ENCODE data around the gene RLBP1.
A peak's percentile ranks its signal among the peaks of the same experiment; 100 is the strongest.

Gene RLBP1

DNA sequence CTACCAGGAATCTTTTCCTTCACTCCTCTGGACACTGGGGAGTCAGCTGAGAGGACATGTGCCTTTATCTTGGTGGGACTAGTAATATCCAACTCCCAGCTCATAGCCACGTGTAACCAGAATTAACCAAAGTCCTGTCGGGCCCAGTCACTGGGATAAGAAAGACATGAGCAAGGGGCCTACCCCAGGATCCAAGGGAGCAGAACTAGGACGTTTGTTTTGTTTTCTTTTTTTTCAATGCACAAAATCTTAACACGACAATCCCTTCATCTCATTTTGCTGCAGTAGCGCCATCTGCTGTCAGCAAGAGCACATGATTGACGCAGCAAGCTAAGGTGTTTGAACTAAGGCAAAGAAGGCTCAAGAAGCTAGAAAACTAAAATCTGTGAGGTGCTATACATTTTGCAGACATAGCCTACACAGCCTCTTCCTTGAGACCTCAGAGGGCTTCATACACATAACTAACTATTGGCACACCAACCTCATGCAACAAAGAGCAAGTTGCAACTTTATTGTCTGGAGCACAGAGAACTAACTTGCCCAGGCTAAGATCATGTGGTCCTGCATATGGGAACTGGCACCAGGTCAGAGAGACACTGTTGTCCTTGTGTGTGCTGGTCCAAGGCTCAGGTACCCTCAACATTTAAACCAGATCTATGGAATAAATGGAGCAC, 43.6 kb downstream of the RLBP1 start:
- DNase-seq: peak; percentile 24

DNA sequence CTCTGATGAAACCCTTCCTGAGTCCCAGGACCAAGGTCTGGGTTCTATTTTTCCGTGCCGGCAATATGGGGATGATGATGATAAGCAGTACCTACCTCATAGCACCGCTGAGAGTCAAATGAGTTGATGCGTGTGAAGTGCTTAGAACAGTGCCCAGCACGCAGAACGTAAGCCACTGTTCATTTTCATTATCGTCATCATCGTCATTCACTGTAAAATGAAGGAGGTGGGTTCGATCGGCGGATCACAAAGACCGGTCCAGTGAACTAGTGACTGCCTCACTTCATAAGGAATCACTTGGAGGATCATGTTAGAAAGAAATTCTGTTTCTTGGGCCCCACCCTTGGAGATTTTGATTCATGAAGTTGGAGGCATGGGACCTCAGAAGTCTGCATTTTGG, 44.3 kb downstream of the RLBP1 start:
- DNase-seq: no peak

DNA sequence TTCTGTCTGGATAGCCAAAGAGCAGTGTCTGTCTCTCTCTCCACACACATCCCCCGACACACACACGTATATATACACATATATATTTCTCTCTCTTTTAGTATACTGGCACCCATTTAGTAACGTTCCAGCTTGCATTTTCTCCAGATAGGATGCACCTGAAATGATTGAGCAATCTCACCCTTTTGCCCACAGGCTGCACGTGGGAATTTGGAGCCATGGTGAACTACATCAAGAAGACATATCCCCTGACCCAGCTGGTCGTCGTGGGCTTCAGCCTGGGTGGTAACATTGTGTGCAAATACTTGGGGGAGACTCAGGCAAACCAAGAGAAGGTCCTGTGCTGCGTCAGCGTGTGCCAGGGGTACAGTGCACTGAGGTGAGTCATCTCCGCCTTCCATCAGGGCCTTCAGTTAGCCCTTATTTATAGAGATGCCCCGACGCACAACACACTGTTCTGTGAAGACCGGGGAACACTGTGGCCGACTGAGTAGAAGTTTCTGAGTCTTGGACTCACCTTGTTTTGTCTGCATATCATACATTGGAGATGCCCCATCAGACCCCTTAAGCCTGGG, 45.7 kb downstream of the RLBP1 start:
- DNase-seq: no peak

DNA sequence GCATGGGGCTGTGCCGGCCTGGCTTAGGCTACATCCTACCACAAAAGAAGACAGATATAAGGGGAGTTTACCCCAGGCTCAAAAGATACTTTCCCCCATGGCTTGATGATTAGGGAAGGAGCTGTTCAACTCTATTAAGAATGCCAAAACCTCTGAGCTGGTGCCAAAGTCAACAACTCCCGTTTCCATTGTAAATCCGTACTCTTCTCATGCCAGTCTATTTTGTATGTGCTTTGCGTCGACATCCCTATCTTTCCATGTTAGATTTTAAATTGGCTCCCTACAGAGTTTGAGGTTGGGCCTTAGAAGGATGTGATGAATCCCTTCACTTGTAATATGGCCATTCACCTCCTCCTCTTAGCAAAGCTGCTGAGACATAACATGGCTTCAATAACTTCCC, 46.9 kb downstream of the RLBP1 start:
- no peak for DNase-seq

DNA sequence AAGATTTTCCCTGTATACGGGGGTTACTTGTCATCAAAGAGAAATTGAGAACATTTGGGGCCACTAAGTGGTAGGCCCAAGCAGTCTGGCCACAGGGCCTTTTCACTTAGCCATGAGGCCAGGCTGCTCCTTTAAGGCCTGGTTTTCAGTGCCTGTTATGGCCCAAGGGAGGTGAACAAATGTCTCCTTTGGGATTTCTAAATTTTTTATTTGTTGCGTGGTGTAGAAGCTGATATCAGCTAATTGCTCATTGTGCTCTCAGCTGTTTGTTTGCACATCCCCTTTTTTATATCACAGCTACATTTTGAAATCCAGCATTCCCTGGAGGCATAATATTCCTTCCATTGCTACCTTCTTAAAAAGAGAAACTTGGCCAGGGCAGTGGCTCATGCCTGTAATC, 48.5 kb downstream of the RLBP1 start:
- no peak for DNase-seq

DNA sequence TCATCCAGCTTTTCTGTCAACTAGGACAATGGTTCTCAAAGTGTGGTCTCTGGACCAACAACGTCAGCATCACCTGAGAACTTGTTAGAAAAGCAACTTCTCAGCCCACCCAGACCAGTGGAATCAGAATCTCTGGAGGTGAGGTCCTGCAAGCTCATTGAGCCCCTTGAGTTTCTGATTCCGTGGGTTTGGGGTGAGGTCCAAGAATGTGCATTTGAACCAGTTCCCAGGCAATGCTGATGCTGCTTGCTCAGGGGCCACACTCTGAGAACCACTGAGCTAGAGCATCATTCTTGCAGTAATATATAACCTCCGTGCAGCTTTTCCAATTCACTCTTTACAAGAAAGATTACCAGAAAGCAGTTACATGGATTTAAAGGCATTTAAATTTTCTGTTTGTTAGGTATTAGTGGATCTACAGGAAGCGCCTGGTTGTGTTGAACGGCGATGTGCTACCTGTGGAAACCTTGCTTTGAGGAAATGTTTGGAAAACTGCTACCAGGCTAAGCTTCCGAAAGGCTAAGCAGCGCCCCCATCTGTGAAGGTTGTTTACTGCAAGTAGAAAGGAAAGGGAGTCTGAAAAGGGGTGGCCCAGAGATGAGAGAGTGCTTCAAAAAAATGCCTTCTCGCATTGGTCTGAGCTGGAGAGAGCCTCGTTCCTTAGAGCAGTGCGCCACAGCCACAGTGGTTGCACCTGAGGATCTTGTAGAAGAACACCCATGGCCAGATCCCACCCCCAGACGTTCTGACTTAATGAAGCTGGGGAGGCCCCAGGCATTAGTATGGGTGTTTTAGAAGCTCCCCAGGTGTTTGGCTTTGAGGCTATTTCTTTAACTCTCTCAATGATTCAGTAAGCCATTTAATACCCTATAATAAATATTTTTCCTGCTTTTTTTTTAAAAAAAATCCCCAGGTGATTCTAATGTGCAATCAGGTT, 50.0 kb downstream of the RLBP1 start:
- no peak for DNase-seq

DNA sequence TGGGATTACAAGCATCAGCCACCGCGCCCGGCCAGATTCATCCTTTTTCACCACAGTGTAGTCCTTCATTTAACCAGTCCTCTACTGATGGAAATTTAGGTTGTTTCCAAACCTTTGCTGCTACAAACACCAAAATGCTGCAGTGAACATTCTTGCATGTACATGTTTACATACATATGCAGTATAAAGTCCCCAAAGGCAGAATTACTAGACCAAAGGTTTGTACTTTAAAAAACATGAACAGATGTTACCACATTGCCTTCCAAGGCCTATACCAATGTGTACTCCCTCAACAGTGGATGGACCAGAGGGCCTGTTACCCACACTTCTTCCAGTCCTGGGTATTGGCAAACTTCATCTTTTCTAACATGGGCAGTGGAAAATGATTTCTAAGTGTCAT, 51.0 kb downstream of the RLBP1 start:
- DNase-seq: no peak

DNA sequence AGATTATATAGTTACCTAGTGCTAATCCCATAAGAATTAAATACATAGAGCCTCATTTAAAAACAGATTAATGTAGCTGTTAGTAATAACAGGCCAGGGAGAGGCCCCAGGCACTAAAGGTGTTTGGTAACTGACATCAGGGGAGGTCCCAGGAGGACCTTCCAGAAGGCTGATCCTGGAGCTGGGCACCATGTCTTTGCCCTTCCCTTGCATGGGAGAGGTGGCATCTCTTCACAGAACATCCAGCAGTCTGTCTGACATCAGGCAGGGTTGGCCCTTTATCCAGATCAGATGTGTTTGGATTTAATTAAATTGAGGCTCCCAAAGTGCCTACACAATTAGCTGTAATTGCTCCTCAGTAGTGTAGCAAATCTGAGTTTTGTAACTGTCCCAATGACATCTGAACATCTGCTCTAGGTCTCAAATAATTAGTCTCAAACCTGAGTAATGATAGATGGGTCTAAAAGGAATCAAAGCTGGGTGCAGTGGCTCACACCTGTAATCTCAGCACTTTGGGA, 53.0 kb downstream of the RLBP1 start:
- no peak for DNase-seq

DNA sequence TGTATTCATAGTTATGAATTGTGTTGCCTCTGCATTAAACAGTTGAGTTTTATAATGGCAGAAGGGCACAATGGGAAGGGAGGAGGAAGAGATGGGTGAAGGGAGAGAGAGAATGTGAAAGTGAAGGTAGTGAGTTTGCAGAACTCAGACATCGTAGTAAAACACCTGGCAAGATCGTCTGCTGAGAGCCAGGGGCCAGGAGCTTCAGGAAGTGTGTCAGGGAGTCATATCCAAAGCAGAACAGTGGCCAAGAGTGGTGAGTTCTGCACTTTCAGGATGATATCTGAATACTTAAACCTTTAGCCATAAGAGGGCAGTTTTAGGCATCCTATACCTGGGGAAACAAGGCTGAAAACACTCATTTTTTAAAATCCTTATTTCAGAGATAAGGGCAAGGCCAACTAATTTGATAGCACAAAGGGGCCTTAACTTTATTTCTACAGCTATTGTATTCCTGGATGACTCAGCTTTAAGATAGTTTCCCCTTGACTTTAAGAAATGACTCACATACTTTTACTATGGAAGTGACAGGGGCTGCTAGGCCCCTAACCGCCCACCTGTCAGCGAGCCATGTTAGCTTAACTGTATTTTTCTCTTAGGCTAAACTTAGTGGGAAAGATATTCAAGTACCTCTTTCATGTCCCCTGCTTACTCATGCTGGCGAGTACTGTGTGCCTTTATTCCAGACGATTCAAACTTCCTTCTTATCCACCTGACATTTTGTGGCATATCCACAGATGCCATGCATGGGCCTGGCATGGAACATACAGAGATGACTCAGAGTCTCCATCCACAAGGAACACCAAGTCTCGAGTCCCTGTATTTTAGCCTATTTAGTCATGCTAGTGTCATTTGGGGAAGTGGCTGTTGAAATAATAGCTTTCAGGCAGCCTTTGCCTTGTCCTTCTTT, 53.9 kb downstream of the RLBP1 start:
- no peak for DNase-seq

DNA sequence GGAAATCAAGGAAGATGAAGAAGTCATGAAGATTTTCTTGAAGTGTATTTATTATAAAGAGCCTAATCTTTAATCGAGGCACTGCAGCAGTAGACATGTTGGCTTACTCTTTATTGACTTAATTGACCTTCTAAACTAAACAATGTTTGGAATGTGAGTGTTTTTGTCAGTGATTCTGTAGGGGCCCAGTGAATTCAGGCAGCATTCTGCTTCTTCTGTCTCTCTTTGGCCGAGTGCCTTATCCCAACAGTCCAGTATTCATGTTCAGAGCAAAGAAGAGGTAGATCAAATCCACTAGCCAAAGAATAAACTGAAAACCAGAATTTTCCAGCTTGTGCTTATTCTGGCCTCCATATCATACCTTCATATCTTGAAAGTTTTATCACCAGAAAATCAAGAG, 55.7 kb downstream of the RLBP1 start:
- DNase-seq: no peak

DNA sequence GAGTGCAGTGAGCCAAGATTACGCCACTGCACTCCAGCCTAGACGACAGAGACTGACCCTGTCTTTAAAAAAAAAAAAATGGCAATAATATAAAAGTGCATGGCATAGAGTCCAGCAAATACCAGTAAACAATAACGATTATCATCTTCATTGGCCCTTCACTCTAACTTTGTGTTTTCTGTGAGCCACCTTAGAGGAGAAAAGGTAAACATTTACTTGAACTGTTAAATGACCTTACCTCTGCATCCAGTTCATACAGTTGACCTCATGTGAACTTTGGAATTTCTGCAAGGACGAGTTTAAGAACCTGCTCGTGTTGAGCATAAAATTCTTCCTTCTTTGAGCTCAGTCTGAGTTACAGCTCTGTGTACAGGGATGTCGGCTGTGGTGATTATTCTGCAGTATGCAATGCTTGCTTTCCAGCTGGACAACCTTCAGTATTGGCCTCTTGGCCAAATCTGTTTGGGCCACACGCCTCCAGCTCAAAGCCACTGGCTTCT, 56.6 kb downstream of the RLBP1 start:
- DNase-seq: no peak

DNA sequence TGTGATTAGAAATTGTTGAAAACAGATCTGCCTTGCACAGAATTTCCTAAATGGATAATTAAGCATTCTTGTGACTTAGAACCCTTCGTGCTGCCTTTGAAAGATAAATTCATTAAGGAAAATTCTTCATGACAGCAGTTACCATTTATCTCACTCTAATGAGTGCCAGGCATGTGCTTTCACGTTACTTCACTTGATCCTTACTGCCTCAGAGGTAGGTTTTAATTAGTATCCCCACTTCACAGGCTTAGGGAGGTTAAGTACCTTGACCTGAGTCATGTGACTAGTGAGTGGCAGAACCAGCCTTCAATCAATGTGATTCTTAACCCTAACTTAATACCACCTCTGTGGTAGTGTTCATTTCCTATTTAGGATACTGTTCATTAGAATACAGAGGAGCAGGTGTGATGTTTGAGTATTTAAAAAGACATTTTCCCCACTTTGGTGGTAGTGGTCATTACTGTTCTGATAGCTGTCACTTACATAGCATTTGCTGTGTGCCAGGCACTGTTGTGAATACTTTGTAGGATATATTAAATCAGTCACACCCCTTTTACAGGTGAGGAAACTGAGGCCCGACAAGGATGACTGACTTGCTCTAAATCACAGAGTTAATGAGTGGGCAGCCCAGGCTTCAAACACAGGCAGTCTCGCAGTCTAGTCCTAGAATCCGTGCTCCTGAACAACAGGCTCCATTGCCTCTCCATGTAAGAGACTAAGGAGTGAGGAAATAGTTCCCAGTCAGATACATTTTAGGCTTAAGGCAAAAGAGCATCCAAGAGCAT, 57.9 kb downstream of the RLBP1 start:
- no peak for DNase-seq

DNA sequence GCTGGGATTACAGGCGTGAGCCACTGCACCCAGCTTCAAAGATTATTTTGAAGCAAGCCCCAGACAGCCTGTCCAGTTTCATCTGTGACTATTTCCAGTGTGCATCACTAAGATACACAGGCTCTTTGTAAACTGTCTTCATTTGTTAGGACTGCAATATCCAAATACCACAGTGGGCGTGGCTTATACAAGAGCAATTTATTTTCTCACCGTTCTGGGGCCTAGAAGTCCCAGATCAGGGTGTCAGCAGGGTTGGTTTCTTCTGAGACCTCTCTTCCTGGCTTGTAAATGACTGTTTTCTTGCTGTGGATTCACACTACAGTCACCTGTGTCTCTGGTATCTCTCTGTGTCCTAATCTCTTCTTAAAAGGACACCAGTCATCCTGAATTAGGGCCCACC, 59.7 kb downstream of the RLBP1 start:
- DNase-seq: no peak
